Thyroid gland (tissue), 4 donors: ENCODE measurements around the gene AP1S1.

Experiments
- CTCF ChIP-seq, 6 experiments: fragments of 200-600 bp in 3 of 6; fragments of 450-650 bp in 3 of 6; sonication (generic) in 3 of 6; IDR thresholded peaks; one replicate each; pipeline ENCODE4 v1.5.1; 2016 to 2019; ENCODE audit warnings: antibody characterized with exemption in 6 of 6, mild to moderate bottlenecking in 2 of 6, inconsistent platforms in 1 of 6, moderate library complexity in 1 of 6
- POLR2A ChIP-seq, 2 donors: fragments of 450-650 bp; IDR thresholded peaks; one replicate each; pipeline ENCODE4 v1.6.1; 2017; ENCODE audit warnings: antibody characterized with exemption in 2 of 2, mild to moderate bottlenecking in 2 of 2, moderate library complexity in 1 of 2

GRCh38 chr7:101200504-101200861, 46.2 kb downstream of the AP1S1 start:
- TF ChIP-seq CTCF (IDR thresholded peaks at IDR 0.05) (no peak), POLR2A (IDR thresholded peaks at IDR 0.05) (no peak)
